ENCODE results near the gene HLCS. TPM values are rescaled to one million over a fixed set of nuclear protein-coding genes. Genes with fewer than 3 reads are reported as not detected.

Gene HLCS
- total and polyA plus RNA-seq, 4 donors: 12.5 to 28.8 (median 15.7) TPM

GRCh38 chr21:36796070-36796469 lies 170.4 kb downstream of the HLCS start:
- no peak for DNase-seq (ENCODE audit: low read depth in 4 of 6, low spot score in 6 of 6)
- no peak overlapping the region for H3K27ac ChIP-seq (ENCODE audit: low read depth, low read length)
- H3K36me3 ChIP-seq (ENCODE audit: control insufficient read depth, insufficient read depth, low read length): no peaks in the 10 kb centered on the region

GRCh38 chr21:36792505-36792967 lies 173.9 kb downstream of the HLCS start:
- DNase-seq (ENCODE audit: low read depth in 4 of 6, low spot score in 6 of 6): no peak
- Histone ChIP-seq H3K27ac (ENCODE audit: low read depth, low read length) (no peak overlapping the region), H3K4me3 (ENCODE audit: low read depth, low read length) (no peak overlapping the region), H3K27me3 (ENCODE audit: control insufficient read depth, insufficient read depth, low read length) (no peaks in the 10 kb centered on the region), H3K9me3 (ENCODE audit: control insufficient read depth, insufficient read depth, low read length) (no peaks in the 10 kb centered on the region), H3K36me3 (ENCODE audit: control insufficient read depth, insufficient read depth, low read length) (no peaks in the 10 kb centered on the region), H3K4me1 (ENCODE audit: control insufficient read depth, insufficient read depth, low read length) (peaks cover 11% of the 10 kb centered on the region)
- WGBS (ENCODE audit: insufficient coverage): 54% methylated on average over 5 of the region's 6 CpGs

More at GRCh38 chr21:36796070-36796469, 170.4 kb downstream of the HLCS start:
- WGBS (ENCODE audit: insufficient coverage): no CpG with 5 or more reads among the region's 2 CpGs
- peaks cover 10% of the 10 kb centered on the region for H3K4me1 ChIP-seq (ENCODE audit: control insufficient read depth, insufficient read depth, low read length)
- peaks cover 4% of the 10 kb centered on the region for H3K9me3 ChIP-seq (ENCODE audit: control insufficient read depth, insufficient read depth, low read length)
- no peaks in the 10 kb centered on the region for H3K27me3 ChIP-seq (ENCODE audit: control insufficient read depth, insufficient read depth, low read length)
- no peak overlapping the region for H3K4me3 ChIP-seq (ENCODE audit: low read depth, low read length)

- peak in 2 of 6 donors; percentile 42 to 43 for DNase-seq (ENCODE audit: low read depth in 4 of 6, low spot score in 6 of 6)
- H3K4me1 ChIP-seq (ENCODE audit: control insufficient read depth, insufficient read depth, low read length): peaks cover 11% of the 10 kb centered on the region
- no peak overlapping the region for H3K4me3 ChIP-seq (ENCODE audit: low read depth, low read length)
- no peaks in the 10 kb centered on the region for H3K9me3 ChIP-seq (ENCODE audit: control insufficient read depth, insufficient read depth, low read length)
- no peak overlapping the region for H3K27ac ChIP-seq (ENCODE audit: low read depth, low read length)
- no peaks in the 10 kb centered on the region for H3K36me3 ChIP-seq (ENCODE audit: control insufficient read depth, insufficient read depth, low read length)
- H3K27me3 ChIP-seq (ENCODE audit: control insufficient read depth, insufficient read depth, low read length): no peaks in the 10 kb centered on the region
- 66% methylated on average over 18 of the region's 21 CpGs for WGBS (ENCODE audit: insufficient coverage)
Measured at GRCh38 chr21:36791695-36792470, 174.6 kb downstream of the HLCS start.

GRCh38 chr21:36791180-36791579 lies 175.3 kb downstream of the HLCS start:
- Histone ChIP-seq H3K4me1 (ENCODE audit: control insufficient read depth, insufficient read depth, low read length) (peaks cover 11% of the 10 kb centered on the region), H3K36me3 (ENCODE audit: control insufficient read depth, insufficient read depth, low read length) (peaks cover 2% of the 10 kb centered on the region), H3K27ac (ENCODE audit: low read depth, low read length) (no peak overlapping the region), H3K27me3 (ENCODE audit: control insufficient read depth, insufficient read depth, low read length) (no peaks in the 10 kb centered on the region), H3K4me3 (ENCODE audit: low read depth, low read length) (no peak overlapping the region), H3K9me3 (ENCODE audit: control insufficient read depth, insufficient read depth, low read length) (no peaks in the 10 kb centered on the region)
- WGBS (ENCODE audit: insufficient coverage): 75% methylated on average over 4 of the region's 10 CpGs
- DNase-seq (ENCODE audit: low read depth in 4 of 6, low spot score in 6 of 6): no peak

DNA sequence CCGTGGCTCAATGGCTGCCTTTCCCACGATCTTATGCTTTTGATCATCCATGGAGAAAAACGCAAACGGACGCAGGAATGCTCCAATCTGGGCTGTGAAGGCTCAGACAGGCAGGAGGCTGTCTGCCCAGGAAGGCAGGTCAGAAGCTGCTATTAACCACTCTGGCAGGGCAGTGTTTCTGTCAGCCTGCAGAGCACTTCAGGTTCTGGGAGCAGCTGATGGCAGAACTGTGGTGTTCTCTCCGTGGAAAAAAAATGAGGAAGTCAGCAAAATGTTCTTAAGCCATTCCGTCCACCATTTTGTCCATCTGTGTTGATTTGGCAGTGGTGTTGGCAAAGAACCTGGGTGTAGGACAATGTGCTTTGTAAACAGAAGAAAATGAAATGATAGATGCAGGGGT lies 175.9 kb downstream of the HLCS start:
- DNase-seq (ENCODE audit: low read depth in 4 of 6, low spot score in 6 of 6): peak in 1 of 6 donors; percentile 30
- Histone ChIP-seq H3K36me3 (ENCODE audit: control insufficient read depth, insufficient read depth, low read length) (peaks cover 2% of the 10 kb centered on the region), H3K4me3 (ENCODE audit: low read depth, low read length) (no peak overlapping the region), H3K27ac (ENCODE audit: low read depth, low read length) (no peak overlapping the region), H3K9me3 (ENCODE audit: control insufficient read depth, insufficient read depth, low read length) (no peaks in the 10 kb centered on the region), H3K27me3 (ENCODE audit: control insufficient read depth, insufficient read depth, low read length) (no peaks in the 10 kb centered on the region), H3K4me1 (ENCODE audit: control insufficient read depth, insufficient read depth, low read length) (peaks cover 11% of the 10 kb centered on the region)
- 72% methylated on average over 7 of the region's 7 CpGs for WGBS (ENCODE audit: insufficient coverage)

DNA sequence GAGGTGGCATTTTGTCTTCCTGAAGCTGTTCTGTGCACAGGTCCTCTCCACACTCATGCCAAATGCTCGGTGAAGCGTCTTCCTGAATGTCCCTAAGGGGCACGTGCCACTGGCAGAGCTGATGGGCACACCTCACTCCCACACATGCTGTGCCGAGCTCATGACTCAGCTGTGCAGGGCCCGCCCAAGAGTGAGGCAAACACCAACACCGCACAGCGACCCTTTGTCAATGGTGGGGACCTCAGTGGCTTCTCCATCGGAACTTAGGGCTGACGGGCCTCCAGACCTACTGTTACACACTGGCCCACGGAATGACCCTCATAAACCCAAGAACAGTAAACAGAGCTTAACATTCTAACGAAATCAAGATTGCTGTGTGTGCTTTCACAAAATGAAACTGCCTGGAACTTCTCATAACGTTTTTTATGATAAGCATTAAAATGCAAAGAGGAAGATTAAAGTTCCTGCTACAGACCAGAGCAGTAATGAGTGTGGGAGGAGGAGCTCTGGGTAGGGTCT lies 178.3 kb downstream of the HLCS start:
- WGBS (ENCODE audit: insufficient coverage): 86% methylated on average over 11 of the region's 12 CpGs
- Histone ChIP-seq H3K9me3 (ENCODE audit: control insufficient read depth, insufficient read depth, low read length) (no peaks in the 10 kb centered on the region), H3K4me3 (ENCODE audit: low read depth, low read length) (no peak overlapping the region), H3K27ac (ENCODE audit: low read depth, low read length) (no peak overlapping the region), H3K4me1 (ENCODE audit: control insufficient read depth, insufficient read depth, low read length) (peaks cover 11% of the 10 kb centered on the region), H3K27me3 (ENCODE audit: control insufficient read depth, insufficient read depth, low read length) (no peaks in the 10 kb centered on the region), H3K36me3 (ENCODE audit: control insufficient read depth, insufficient read depth, low read length) (peaks cover 4% of the 10 kb centered on the region)
- DNase-seq (ENCODE audit: low read depth in 4 of 6, low spot score in 6 of 6): no peak

- Histone ChIP-seq H3K9me3 (ENCODE audit: control insufficient read depth, insufficient read depth, low read length) (no peaks in the 10 kb centered on the region), H3K4me1 (ENCODE audit: control insufficient read depth, insufficient read depth, low read length) (peaks cover 2% of the 10 kb centered on the region), H3K4me3 (ENCODE audit: low read depth, low read length) (no peak overlapping the region), H3K27ac (ENCODE audit: low read depth, low read length) (no peak overlapping the region), H3K36me3 (ENCODE audit: control insufficient read depth, insufficient read depth, low read length) (peaks cover 4% of the 10 kb centered on the region), H3K27me3 (ENCODE audit: control insufficient read depth, insufficient read depth, low read length) (no peaks in the 10 kb centered on the region)
- no peak for DNase-seq (ENCODE audit: low read depth in 4 of 6, low spot score in 6 of 6)
- 94% methylated on average over 2 of the region's 4 CpGs for WGBS (ENCODE audit: insufficient coverage)
Measured at GRCh38 chr21:36786186-36786585, 180.3 kb downstream of the HLCS start.

- Histone ChIP-seq H3K4me3 (ENCODE audit: low read depth, low read length) (no peak overlapping the region), H3K27ac (ENCODE audit: low read depth, low read length) (no peak overlapping the region), H3K36me3 (ENCODE audit: control insufficient read depth, insufficient read depth, low read length) (peaks cover 4% of the 10 kb centered on the region), H3K27me3 (ENCODE audit: control insufficient read depth, insufficient read depth, low read length) (no peaks in the 10 kb centered on the region), H3K4me1 (ENCODE audit: control insufficient read depth, insufficient read depth, low read length) (no peaks in the 10 kb centered on the region), H3K9me3 (ENCODE audit: control insufficient read depth, insufficient read depth, low read length) (no peaks in the 10 kb centered on the region)
- no peak for DNase-seq (ENCODE audit: low read depth in 4 of 6, low spot score in 6 of 6)
- WGBS (ENCODE audit: insufficient coverage): 100% methylated on average over 1 of the region's 2 CpGs
Measured at GRCh38 chr21:36785615-36786014, 180.9 kb downstream of the HLCS start.

GRCh38 chr21:36784947-36785346 lies 181.5 kb downstream of the HLCS start:
- H3K9me3 ChIP-seq (ENCODE audit: control insufficient read depth, insufficient read depth, low read length): no peaks in the 10 kb centered on the region
- H3K36me3 ChIP-seq (ENCODE audit: control insufficient read depth, insufficient read depth, low read length): peaks cover 4% of the 10 kb centered on the region
- no peak overlapping the region for H3K4me3 ChIP-seq (ENCODE audit: low read depth, low read length)
- H3K27me3 ChIP-seq (ENCODE audit: control insufficient read depth, insufficient read depth, low read length): no peaks in the 10 kb centered on the region
- 80% methylated on average over 12 of the region's 12 CpGs for WGBS (ENCODE audit: insufficient coverage)
- no peak overlapping the region for H3K27ac ChIP-seq (ENCODE audit: low read depth, low read length)
- H3K4me1 ChIP-seq (ENCODE audit: control insufficient read depth, insufficient read depth, low read length): no peaks in the 10 kb centered on the region
- no peak for DNase-seq (ENCODE audit: low read depth in 4 of 6, low spot score in 6 of 6)

All from spinal cord (tissue), 10 donors.